Measurements from ENCODE around the gene CSAG3.
"Not testable (repeated sequence)": the region's sequence is repeated elsewhere in the genome, so short reads cannot be mapped to it uniquely, and the experiment has no call there.

Gene CSAG3

DNA sequence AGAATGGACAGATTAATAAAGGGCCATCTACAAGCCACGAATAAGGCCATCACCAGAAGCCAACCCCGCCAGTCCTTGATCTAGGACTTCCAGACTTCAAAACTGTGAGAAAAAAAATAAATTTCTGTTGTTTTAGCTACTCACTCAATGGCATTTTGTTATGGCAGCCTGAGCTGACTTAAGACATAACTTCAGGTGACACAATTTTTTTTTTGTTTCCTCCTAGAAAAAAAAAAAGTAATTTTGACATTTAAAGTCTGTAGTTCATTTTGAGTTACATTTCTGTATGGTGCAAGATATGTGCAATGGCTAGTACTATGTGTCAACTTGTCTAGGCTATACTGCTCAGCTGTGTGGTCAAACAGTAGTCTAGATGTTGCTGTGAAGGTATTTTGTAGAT is at the start of gene CSAG3:
CSAG3 (plus strand) TSS at position 301 of the 400 bp plus-strand sequence.
- not testable (repeated sequence) for DNase-seq

DNA sequence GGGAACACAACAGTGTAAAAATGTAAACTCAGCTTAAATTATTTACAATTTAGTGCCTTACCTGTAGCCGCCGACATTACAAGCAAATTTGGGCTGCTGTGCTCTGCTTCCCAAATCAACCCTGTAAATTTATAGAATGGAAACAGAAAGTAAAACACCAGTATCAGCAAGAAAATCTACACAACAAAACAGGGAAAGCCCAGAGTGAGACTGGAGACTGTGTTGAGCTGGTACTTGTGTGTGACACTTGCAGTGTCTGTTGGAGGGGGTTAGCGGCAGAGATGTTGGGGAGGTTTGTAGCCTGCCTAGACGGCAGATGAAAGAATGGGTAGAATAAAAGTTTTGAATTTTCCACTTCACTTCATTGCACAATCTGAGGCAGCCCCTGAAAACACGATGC is 45.8 kb upstream of the CSAG3 start:
- not testable (repeated sequence) for DNase-seq

DNA sequence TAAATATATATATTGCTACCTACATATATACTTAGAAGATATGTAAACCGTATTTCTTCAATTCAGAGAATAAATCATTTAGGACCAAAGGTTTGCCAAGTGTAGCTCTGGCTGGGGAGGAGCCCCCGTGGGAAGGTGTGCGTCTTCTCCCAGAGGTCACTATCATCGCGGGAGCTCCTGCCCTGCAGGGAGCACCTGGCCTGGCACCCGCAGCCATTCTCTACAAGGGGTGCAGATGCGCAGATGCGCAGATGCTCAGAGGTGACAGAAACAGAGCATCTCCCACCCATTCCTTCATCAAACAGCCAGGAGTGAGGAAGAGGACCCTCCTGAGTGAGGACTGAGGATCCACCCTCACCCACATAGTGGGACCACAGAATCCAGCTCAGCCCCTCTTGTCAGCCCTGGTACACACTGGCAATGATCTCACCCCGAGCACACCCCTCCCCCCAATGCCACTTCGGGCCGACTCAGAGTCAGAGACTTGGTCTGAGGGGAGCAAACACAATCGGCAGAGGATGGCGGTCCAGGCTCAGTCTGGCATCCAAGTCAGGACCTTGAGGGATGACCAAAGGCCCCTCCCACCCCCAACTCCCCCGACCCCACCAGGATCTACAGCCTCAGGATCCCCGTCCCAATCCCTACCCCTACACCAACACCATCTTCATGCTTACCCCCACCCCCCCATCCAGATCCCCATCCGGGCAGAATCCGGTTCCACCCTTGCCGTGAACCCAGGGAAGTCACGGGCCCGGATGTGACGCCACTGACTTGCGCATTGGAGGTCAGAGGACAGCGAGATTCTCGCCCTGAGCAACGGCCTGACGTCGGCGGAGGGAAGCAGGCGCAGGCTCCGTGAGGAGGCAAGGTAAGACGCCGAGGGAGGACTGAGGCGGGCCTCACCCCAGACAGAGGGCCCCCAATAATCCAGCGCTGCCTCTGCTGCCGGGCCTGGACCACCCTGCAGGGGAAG is 44.9 kb upstream of the CSAG3 start, which contains the start of gene MAGEA2B:
MAGEA2B (plus strand) TSS at position 814 of the 973 bp plus-strand sequence. CDS start 2,479 bp downstream, outside the sequence.
- not testable (repeated sequence) for DNase-seq

DNA sequence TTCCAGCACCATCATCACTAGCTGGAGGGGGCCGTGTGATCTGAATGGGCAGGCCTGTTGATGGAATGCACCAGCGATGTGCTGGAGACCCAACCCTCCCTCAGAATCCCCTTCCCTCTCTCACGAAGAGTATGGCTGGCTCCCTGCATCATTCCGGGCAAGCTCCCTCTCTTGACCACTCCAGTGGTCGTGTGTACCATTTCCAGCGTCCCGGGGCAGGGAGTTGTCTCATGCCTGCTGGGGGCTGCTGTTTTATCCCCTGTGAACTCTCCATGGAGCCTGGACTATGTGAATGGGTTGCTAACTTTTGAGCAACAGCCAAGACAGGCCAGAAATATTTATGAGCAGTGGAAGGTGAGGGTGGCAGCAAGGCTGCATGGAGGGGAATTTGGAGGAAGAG is 33.6 kb upstream of the CSAG3 start:
- no peak for DNase-seq

DNA sequence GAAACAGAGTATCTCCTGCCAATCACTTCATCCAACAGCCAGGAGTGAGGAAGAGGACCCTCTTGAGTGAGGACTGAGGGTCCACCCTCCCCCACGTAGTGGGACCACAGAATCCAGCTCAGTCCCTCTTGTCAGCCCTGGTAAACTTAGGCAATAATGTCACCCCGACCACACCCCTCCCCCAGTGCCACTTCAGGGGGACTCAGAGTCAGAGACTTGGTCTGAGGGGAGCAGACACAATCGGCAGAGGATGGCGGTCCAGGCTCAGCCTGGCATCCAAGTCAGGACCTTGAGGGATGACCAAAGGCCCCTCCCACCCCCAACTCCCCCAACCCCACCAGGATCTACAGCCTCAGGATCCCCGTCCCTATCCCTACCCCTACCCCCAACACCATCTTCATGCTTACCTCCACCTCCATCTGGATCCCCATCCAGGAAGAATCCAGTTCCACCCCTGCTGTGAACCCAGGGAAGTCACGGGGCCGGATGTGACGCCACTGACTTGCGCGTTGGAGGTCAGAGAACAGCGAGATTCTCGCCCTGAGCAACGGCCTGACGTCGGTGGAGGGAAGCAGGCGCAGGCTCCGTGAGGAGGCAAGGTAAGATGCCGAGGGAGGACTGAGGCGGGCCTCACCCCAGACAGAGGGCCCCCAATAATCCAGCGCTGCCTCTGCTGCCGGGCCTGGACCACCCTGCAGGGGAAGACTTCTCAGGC is 25.6 kb upstream of the CSAG3 start, which contains the start of the genes CSAG1 and MAGEA12:
CSAG1 (minus strand) TSS at position 461 of the 715 bp plus-strand sequence. CDS start 1,261 bp downstream, outside the sequence.
MAGEA12 (plus strand) TSS at position 497 of the 715 bp plus-strand sequence. CDS start 2,405 bp downstream, outside the sequence.
- no peak for DNase-seq

DNA sequence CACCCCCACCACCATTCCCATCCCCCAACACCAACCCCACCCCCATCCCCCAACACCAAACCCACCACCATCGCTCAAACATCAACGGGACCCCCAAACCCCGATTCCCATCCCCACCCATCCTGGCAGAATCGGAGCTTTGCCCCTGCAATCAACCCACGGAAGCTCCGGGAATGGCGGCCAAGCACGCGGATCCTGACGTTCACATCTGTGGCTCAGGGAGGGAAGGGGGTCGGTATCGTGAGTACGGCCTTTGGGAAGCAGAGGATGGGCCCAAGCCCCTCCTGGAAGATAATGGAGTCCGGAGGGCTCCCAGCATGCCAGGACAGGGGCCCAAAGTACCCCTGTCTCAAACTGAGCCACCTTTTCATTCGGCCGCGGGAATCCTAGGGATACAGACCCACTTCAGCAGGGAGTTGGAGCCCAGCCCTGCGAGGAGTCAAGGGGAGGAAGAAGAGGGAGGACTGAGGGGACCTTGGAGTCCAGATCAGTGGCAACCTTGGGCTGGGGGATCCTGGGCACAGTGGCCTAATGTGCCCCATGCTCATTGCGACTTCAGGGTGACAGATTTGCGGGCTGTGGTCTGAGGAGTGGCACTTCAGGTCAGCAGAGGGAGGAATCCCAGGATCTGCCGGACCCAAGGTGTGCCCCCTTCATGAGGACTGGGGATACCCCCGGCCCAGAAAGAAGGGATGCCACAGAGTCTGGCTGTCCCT is 24.7 kb upstream of the CSAG3 start:
- not testable (repeated sequence) for DNase-seq

DNA sequence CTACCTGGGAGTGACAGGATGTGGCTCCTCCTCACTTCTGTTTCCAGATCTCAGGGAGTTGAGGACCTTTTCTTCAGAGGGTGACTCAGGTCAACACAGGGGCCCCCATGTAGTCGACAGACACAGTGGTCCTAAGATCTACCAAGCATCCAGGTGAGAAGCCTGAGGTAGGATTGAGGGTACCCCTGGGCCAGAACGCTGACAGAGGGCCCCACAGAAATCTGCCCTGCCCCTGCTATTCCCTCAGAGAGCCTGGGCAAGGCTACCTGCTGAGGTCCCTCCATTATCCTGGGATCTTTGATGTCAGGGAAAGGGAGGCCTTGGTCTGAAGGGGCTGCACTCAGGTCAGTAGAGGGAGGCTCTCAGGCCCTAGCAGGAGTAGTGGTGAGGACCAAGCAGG is 23.9 kb upstream of the CSAG3 start:
- DNase-seq: no peak

DNA sequence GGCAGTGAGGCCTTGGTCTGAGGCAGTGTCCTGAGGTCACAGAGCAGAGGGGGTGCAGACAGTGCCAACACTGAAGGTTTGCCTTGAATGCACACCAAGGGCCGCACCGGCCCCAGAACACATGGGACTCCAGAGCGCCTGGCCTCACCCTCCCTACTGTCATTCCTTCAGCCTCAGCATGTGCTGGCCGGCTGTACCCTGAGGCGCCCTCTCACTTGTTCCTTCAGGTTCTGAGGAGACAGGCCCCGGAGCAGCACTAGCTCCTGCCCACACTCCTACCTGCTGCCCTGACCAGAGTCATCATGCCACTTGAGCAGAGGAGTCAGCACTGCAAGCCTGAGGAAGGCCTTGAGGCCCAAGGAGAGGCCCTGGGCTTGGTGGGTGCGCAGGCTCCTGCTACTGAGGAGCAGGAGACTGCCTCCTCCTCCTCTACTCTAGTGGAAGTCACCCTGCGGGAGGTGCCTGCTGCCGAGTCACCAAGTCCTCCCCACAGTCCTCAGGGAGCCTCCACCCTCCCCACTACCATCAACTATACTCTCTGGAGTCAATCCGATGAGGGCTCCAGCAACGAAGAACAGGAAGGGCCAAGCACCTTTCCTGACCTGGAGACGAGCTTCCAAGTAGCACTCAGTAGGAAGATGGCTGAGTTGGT is 23.0 kb upstream of the CSAG3 start:
- no peak for DNase-seq

DNA sequence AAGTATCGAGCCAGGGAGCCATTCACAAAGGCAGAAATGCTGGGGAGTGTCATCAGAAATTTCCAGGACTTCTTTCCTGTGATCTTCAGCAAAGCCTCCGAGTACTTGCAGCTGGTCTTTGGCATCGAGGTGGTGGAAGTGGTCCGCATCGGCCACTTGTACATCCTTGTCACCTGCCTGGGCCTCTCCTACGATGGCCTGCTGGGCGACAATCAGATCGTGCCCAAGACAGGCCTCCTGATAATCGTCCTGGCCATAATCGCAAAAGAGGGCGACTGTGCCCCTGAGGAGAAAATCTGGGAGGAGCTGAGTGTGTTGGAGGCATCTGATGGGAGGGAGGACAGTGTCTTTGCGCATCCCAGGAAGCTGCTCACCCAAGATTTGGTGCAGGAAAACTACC is 22.5 kb upstream of the CSAG3 start:
- DNase-seq: not testable (repeated sequence)

DNA sequence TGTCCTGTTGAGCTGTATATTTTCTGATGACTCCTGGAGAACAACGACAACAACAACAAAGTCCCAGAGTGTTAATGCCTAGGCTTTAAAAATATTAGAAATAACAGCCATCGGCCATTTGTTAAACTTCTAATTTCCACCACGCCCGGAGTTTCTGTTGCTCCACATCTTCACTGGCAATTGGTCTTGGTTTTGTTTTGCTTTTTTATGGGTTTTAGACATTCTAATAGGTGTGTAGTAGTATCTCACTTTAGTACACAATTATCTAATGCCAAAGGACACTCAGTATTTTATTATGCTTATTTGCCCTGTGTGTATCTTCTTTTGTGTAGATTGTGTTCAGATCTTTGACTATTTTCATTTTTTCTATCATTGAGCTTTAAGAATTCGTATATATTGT is 20.5 kb upstream of the CSAG3 start:
- no peak for DNase-seq

DNA sequence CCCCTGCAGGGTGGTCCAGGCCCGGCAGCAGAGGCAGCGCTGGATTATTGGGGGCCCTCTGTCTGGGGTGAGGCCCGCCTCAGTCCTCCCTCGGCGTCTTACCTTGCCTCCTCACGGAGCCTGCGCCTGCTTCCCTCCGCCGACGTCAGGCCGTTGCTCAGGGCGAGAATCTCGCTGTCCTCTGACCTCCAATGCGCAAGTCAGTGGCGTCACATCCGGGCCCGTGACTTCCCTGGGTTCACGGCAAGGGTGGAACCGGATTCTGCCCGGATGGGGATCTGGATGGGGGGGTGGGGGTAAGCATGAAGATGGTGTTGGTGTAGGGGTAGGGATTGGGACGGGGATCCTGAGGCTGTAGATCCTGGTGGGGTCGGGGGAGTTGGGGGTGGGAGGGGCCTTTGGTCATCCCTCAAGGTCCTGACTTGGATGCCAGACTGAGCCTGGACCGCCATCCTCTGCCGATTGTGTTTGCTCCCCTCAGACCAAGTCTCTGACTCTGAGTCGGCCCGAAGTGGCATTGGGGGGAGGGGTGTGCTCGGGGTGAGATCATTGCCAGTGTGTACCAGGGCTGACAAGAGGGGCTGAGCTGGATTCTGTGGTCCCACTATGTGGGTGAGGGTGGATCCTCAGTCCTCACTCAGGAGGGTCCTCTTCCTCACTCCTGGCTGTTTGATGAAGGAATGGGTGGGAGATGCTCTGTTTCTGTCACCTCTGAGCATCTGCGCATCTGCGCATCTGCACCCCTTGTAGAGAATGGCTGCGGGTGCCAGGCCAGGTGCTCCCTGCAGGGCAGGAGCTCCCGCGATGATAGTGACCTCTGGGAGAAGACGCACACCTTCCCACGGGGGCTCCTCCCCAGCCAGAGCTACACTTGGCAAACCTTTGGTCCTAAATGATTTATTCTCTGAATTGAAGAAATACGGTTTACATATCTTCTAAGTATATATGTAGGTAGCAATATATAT is 5.0 kb upstream of the CSAG3 start, which contains the start of gene MAGEA2:
MAGEA2 (minus strand) TSS at position 157 of the 965 bp plus-strand sequence. CDS start 2,479 bp downstream, outside the sequence.
- DNase-seq: not testable (repeated sequence)

DNA sequence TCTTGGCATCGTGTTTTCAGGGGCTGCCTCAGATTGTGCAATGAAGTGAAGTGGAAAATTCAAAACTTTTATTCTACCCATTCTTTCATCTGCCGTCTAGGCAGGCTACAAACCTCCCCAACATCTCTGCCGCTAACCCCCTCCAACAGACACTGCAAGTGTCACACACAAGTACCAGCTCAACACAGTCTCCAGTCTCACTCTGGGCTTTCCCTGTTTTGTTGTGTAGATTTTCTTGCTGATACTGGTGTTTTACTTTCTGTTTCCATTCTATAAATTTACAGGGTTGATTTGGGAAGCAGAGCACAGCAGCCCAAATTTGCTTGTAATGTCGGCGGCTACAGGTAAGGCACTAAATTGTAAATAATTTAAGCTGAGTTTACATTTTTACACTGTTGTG is 4.1 kb upstream of the CSAG3 start:
- DNase-seq: not testable (repeated sequence)

DNA sequence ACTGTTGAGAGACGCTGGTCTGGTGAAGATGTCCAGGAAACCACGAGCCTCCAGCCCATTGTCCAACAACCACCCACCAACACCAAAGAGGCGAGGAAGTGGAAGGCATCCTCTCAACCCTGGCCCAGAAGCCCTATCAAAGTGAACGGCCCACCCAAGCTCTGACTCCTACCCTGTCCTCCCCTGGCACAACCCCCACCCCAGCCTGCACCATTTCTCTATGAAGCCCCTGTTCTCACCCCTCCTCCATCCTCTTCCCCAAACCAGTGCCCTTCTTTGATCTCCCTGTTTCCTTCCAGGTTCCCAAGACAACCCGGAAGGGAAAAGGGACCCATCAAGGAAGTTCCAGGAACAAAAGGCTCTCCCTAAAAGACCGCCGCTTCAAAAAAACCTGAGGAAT is 526 bp downstream of the CSAG3 start:
- DNase-seq: not testable (repeated sequence)

DNA sequence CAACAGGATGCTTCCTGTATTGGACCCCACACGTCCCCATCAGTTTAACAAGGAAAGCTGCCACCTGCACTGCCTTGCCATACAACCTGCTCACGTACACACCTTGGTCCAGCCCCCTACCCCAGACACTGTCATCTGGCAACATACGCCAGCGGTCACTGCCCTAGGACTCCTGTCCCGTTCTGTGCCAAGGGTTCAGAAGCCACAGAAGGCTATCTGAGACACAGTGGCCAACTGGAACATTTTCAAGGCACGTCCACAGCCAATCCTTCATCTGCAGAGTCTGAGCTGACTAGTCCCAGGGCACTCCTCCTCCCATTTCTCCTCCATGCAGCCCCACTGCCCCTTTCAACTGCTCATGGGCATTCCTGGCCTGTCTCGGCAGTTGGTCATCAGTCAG is 2.6 kb downstream of the CSAG3 start:
- DNase-seq: not testable (repeated sequence)

DNA sequence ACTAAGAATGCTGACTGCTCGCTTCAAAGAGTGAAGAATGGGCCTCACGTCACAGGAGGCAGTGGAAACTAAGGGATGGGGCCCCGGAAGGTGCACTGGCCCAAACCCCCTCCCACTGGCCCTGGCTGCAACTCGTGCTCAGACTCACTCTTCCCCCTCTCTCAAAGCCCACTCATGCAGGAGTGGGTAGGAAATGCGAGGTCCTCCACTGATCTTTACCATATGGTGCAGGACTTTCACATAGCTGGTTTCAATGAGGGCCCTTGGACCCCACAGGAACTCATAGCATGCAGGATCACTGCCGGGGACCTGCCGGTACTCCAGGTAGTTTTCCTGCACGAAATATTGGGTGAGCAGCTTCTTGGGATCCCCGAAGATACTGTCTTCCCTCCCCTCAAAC is 7.5 kb downstream of the CSAG3 start:
- DNase-seq: not testable (repeated sequence)

DNA sequence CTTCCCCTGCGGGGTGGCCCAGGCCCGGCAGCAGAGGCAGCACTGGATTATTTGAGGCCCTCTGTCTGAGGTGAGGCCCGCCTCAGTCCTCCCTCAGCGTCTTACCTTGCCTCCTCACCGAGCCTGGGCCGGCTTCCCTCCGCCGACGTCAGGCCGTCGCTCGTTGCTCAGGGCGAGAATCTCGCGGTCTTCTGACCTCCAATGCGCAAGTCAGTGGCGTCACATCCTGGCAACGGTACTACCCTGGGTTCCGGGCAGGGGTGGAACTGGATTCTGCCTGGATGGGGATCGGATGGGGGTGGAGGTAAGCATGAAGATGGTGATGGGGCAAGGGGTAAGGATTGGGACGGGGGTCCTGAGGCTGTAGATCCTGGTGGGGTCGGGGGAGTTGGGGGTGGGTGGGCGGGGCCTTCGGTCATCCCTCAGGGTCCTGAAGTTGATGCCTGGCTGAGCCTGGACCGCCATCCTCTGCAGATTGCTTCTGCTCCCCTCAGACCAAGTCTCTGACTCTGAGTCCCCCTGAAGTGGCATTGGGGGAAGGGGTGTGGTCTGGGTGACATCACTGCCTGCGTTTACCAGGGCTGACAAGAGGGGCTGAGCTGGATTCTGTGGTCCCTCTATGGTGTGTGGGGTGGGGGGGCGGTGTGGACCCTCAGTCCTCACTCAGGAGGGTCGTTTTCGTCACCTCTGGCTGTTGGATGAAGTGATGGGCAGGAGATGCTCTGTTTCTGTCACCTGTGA is 10.7 kb downstream of the CSAG3 start, which contains the start of gene MAGEA6:
MAGEA6 (minus strand) TSS at position 141 of the 741 bp plus-strand sequence. CDS start 2,039 bp downstream, outside the sequence.
- DNase-seq: not testable (repeated sequence)

DNA sequence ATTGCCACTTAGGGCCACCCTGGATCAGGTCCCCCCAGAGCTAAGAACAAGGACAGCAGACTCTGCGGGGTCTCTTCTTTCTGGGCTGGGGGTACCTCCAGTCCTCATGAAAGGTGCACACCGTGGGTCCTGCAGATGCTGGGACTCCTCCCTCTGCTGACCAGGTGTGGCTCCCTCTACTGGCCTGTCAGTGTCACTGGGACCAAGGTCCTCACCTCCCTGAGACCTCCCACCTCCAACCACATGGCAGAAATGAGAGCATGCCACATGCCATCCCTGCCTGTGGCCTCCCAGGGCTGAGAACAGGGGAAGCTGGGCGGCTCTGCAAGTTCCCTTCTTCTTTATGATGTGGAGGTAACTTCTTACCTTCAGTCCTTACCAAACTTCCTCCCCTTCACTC is 28.0 kb downstream of the CSAG3 start:
- not testable (repeated sequence) for DNase-seq

DNA sequence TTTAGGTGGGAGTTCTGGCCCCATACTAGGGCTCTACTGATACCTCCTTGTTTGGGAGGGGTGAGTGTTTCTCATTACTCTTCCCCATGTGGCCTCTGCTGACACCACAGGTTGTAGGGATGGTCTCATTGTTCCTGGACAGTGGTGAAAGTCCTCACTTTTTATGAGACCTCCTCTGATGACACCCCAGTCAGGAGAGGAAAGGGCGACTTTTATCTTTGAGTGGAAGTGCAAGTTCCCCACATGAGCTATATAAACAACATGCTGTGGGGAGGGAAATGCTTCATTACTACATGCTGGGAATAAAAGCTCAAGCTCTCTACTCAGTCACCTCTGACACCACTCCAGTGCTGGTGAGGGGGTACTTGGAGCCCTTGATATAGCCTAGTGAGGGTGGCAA is 39.9 kb downstream of the CSAG3 start:
- DNase-seq: no peak

DNA sequence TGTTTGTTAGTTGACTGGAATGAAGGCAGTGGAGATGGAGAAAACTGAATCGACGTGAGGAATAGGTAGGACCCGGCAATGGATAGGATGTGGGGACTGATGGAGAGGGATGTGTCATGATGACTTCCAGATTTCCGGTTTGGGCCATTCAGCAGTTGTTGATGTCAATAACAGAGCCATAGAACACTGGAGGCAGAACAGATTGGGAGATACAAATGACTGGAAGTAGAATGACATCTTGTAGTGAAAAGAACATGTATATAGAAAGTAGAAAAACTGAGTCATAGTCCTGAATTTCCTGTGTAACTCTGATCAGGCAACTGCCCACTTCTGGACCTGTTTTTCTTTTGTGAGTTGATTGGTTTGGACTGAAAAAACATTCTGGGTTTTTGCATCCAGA is 47.0 kb downstream of the CSAG3 start:
- DNase-seq: no peak
